ENCODE data around the gene TNPO1. TPM values are rescaled to one million over a fixed set of nuclear protein-coding genes. Genes with fewer than 3 reads are reported as not detected.
A peak's percentile ranks its signal among the peaks of the same experiment; 100 is the strongest.

TNPO1 gene
- total RNA-seq (114 TPM), polyA plus RNA-seq (ENCODE audit: insufficient read depth in 1 of 8, insufficient read length in 8 of 8, low replicate concordance in 1 of 8) (10 to 100 TPM; 35.7 to 78.0 (median 73.7) TPM)
- long read RNA-seq, donor 1, full-length matches to known transcripts = 1 of 1 reads
- long read RNA-seq, donor 1, partial matches to known transcripts = 0 of 1 reads
- long read RNA-seq, donor 1, other reads (novel, unspliced or antisense) = 0 of 1 reads
- long read RNA-seq, donor 2, partial matches to known transcripts = 0 of 2 reads
- long read RNA-seq, donor 2, other reads (novel, unspliced or antisense) = 0 of 2 reads
- long read RNA-seq, donor 3, full-length matches to known transcripts = 13 of 13 reads
- long read RNA-seq, donor 3, partial matches to known transcripts = 0 of 13 reads
- long read RNA-seq, donor 3, other reads (novel, unspliced or antisense) = 0 of 13 reads
- long read RNA-seq, donor 4, full-length matches to known transcripts = 4 of 4 reads
- long read RNA-seq, donor 4, partial matches to known transcripts = 0 of 4 reads
- long read RNA-seq, donor 4, other reads (novel, unspliced or antisense) = 0 of 4 reads
- long read RNA-seq, donor 5, full-length matches to known transcripts = 15 of 35 reads
- long read RNA-seq, donor 5, partial matches to known transcripts = 20 of 35 reads
- long read RNA-seq, donor 5, other reads (novel, unspliced or antisense) = 0 of 35 reads
- long read RNA-seq, donor 6, full-length matches to known transcripts = 9 of 9 reads
- long read RNA-seq, donor 6, partial matches to known transcripts = 0 of 9 reads
- long read RNA-seq, donor 6, other reads (novel, unspliced or antisense) = 0 of 9 reads
- long read RNA-seq, donor 7, full-length matches to known transcripts = 4 of 4 reads
- long read RNA-seq, donor 7, partial matches to known transcripts = 0 of 4 reads
- long read RNA-seq, donor 7, other reads (novel, unspliced or antisense) = 0 of 4 reads
- long read RNA-seq, donor 8, full-length matches to known transcripts = 7 of 7 reads
- long read RNA-seq, donor 8, partial matches to known transcripts = 0 of 7 reads
- long read RNA-seq, donor 8, other reads (novel, unspliced or antisense) = 0 of 7 reads
- long read RNA-seq, donor 9, full-length matches to known transcripts = 7 of 7 reads
- long read RNA-seq, donor 9, partial matches to known transcripts = 0 of 7 reads
- long read RNA-seq, donor 9, other reads (novel, unspliced or antisense) = 0 of 7 reads
- long read RNA-seq, donor 10, full-length matches to known transcripts = 13 of 13 reads
- long read RNA-seq, donor 10, partial matches to known transcripts = 0 of 13 reads
- long read RNA-seq, donor 10, other reads (novel, unspliced or antisense) = 0 of 13 reads
- long read RNA-seq, donor 11, full-length matches to known transcripts = 10 of 10 reads
- long read RNA-seq, donor 11, partial matches to known transcripts = 0 of 10 reads
- long read RNA-seq, donor 11, other reads (novel, unspliced or antisense) = 0 of 10 reads

- Histone ChIP-seq H3K27me3 (ENCODE audit: control insufficient read depth, insufficient read depth, low read length) (no peaks in the 10 kb centered on the region), H3K4me1 (ENCODE audit: control insufficient read depth, insufficient read depth, low read length) (peaks cover 8% of the 10 kb centered on the region), H3K36me3 (ENCODE audit: control insufficient read depth, insufficient read depth, low read length) (no peaks in the 10 kb centered on the region), H3K27ac (ENCODE audit: low read length) (peak within 1 kb of the TSS; percentile 99), H3K9me3 (replicated peaks; ENCODE audit: control insufficient read depth, low read depth, low read length) (no peaks in the 10 kb centered on the region), H3K4me3 (ENCODE audit: low read length) (peak within 1 kb of the TSS; percentile 94)
- WGBS (ENCODE audit: insufficient coverage) = under 1% methylated on average over 89 of the region's 93 CpGs
- peak; percentile 97 for DNase-seq
Observed at GRCh38 chr5:72816284-72817075, at the start of gene TNPO1. Gene TNPO1 (plus strand): TSS chr5:72816661. CDS start chr5:72816738, 77 bp downstream.

GRCh38 chr5:72767289-72768010, 49.0 kb upstream of the TNPO1 start:
- WGBS (ENCODE audit: insufficient coverage) = 70% methylated on average over 4 of the region's 7 CpGs
- DNase-seq = no peak

GRCh38 chr5:72770266-72770665, 46.2 kb upstream of the TNPO1 start:
- Histone ChIP-seq H3K4me1 (ENCODE audit: control insufficient read depth, insufficient read depth, low read length) (no peaks in the 10 kb centered on the region), H3K27ac (ENCODE audit: low read length) (no peak overlapping the region), H3K4me3 (ENCODE audit: low read length) (no peak overlapping the region), H3K36me3 (ENCODE audit: control insufficient read depth, insufficient read depth, low read length) (no peaks in the 10 kb centered on the region), H3K9me3 (replicated peaks; ENCODE audit: control insufficient read depth, low read depth, low read length) (no peaks in the 10 kb centered on the region), H3K27me3 (ENCODE audit: control insufficient read depth, insufficient read depth, low read length) (no peaks in the 10 kb centered on the region)
- WGBS (ENCODE audit: insufficient coverage) = 84% methylated on average over 3 of the region's 4 CpGs
- DNase-seq = no peak

More at GRCh38 chr5:72767289-72768010, 49.0 kb upstream of the TNPO1 start:
- Histone ChIP-seq H3K27me3 (ENCODE audit: control insufficient read depth, insufficient read depth, low read length) (no peaks in the 10 kb centered on the region), H3K27ac (ENCODE audit: low read length) (no peak overlapping the region), H3K4me3 (ENCODE audit: low read length) (no peak overlapping the region), H3K9me3 (replicated peaks; ENCODE audit: control insufficient read depth, low read depth, low read length) (no peaks in the 10 kb centered on the region), H3K36me3 (ENCODE audit: control insufficient read depth, insufficient read depth, low read length) (no peaks in the 10 kb centered on the region), H3K4me1 (ENCODE audit: control insufficient read depth, insufficient read depth, low read length) (no peaks in the 10 kb centered on the region)

- Histone ChIP-seq H3K4me1 (ENCODE audit: control insufficient read depth, insufficient read depth, low read length) (no peaks in the 10 kb centered on the region), H3K27me3 (ENCODE audit: control insufficient read depth, insufficient read depth, low read length) (no peaks in the 10 kb centered on the region), H3K36me3 (ENCODE audit: control insufficient read depth, insufficient read depth, low read length) (no peaks in the 10 kb centered on the region), H3K4me3 (ENCODE audit: low read length) (no peak overlapping the region), H3K9me3 (replicated peaks; ENCODE audit: control insufficient read depth, low read depth, low read length) (peaks cover 6% of the 10 kb centered on the region), H3K27ac (ENCODE audit: low read length) (no peak overlapping the region)
- no peak for DNase-seq
- WGBS (ENCODE audit: insufficient coverage) = no CpG with 5 or more reads among the region's 1 CpG
Observed at GRCh38 chr5:72776684-72777083, 39.8 kb upstream of the TNPO1 start.

GRCh38 chr5:72779520-72779919, 36.9 kb upstream of the TNPO1 start:
- WGBS (ENCODE audit: insufficient coverage) = no CpG with 5 or more reads among the region's 2 CpGs

GRCh38 chr5:72783354-72783753, 33.1 kb upstream of the TNPO1 start:
- Histone ChIP-seq H3K4me1 (ENCODE audit: control insufficient read depth, insufficient read depth, low read length) (no peaks in the 10 kb centered on the region), H3K9me3 (replicated peaks; ENCODE audit: control insufficient read depth, low read depth, low read length) (no peaks in the 10 kb centered on the region), H3K27ac (ENCODE audit: low read length) (no peak overlapping the region), H3K36me3 (ENCODE audit: control insufficient read depth, insufficient read depth, low read length) (no peaks in the 10 kb centered on the region), H3K4me3 (ENCODE audit: low read length) (no peak overlapping the region), H3K27me3 (ENCODE audit: control insufficient read depth, insufficient read depth, low read length) (no peaks in the 10 kb centered on the region)
- WGBS (ENCODE audit: insufficient coverage) = 60% methylated on average over 1 of the region's 1 CpG
- no peak for DNase-seq

More at GRCh38 chr5:72779520-72779919, 36.9 kb upstream of the TNPO1 start:
- DNase-seq = no peak
- Histone ChIP-seq H3K9me3 (replicated peaks; ENCODE audit: control insufficient read depth, low read depth, low read length) (peaks cover 6% of the 10 kb centered on the region), H3K4me1 (ENCODE audit: control insufficient read depth, insufficient read depth, low read length) (no peaks in the 10 kb centered on the region), H3K4me3 (ENCODE audit: low read length) (no peak overlapping the region), H3K27ac (ENCODE audit: low read length) (no peak overlapping the region), H3K27me3 (ENCODE audit: control insufficient read depth, insufficient read depth, low read length) (no peaks in the 10 kb centered on the region), H3K36me3 (ENCODE audit: control insufficient read depth, insufficient read depth, low read length) (no peaks in the 10 kb centered on the region)

GRCh38 chr5:72784129-72784528, 32.3 kb upstream of the TNPO1 start:
- H3K27ac ChIP-seq (ENCODE audit: low read length) = no peak overlapping the region
- WGBS (ENCODE audit: insufficient coverage) = no CpG with 5 or more reads among the region's 1 CpG
- no peaks in the 10 kb centered on the region for H3K9me3 ChIP-seq (replicated peaks; ENCODE audit: control insufficient read depth, low read depth, low read length)
- H3K27me3 ChIP-seq (ENCODE audit: control insufficient read depth, insufficient read depth, low read length) = no peaks in the 10 kb centered on the region
- no peaks in the 10 kb centered on the region for H3K4me1 ChIP-seq (ENCODE audit: control insufficient read depth, insufficient read depth, low read length)
- H3K36me3 ChIP-seq (ENCODE audit: control insufficient read depth, insufficient read depth, low read length) = no peaks in the 10 kb centered on the region
- no peak overlapping the region for H3K4me3 ChIP-seq (ENCODE audit: low read length)
- DNase-seq = no peak

GRCh38 chr5:72785801-72786200, 30.7 kb upstream of the TNPO1 start:
- Histone ChIP-seq H3K9me3 (replicated peaks; ENCODE audit: control insufficient read depth, low read depth, low read length) (no peaks in the 10 kb centered on the region), H3K27me3 (ENCODE audit: control insufficient read depth, insufficient read depth, low read length) (no peaks in the 10 kb centered on the region), H3K4me3 (ENCODE audit: low read length) (no peak overlapping the region), H3K4me1 (ENCODE audit: control insufficient read depth, insufficient read depth, low read length) (no peaks in the 10 kb centered on the region), H3K27ac (ENCODE audit: low read length) (no peak overlapping the region), H3K36me3 (ENCODE audit: control insufficient read depth, insufficient read depth, low read length) (no peaks in the 10 kb centered on the region)
- DNase-seq = no peak
